Activated T-helper 17 cell treated with anti-CD3 and anti-CD28 coated beads, Interleukin-2, amount 50 U/mL, for 72 hours (primary cell): ENCODE data around the gene LIPI. TPM values are rescaled to one million over a fixed set of nuclear protein-coding genes. Genes with fewer than 3 reads are reported as not detected.
"Not testable (repeated sequence)": the region's sequence is repeated elsewhere in the genome, so short reads cannot be mapped to it uniquely, and the experiment has no call there.

Experiments
- ATAC-seq: fragments of 150-1000 bp; cut with Tn5 transposase; replicated peaks from 2 replicates; pipeline ENCODE4 v1.10.0; 2021; ENCODE audit warnings: mild to moderate bottlenecking, moderate library complexity
- H3K27ac Mint-ChIP-seq: one replicate; pipeline ENCODE4 v1.8.0; 2022; ENCODE audit warnings: mixed read lengths
- H3K27me3 Mint-ChIP-seq: one replicate; pipeline ENCODE4 v1.8.0; 2022; ENCODE audit warnings: mixed read lengths
- H3K36me3 Mint-ChIP-seq: one replicate; pipeline ENCODE4 v1.8.0; 2022; ENCODE audit warnings: low read depth, mild to moderate bottlenecking, mixed read lengths
- H3K4me1 Mint-ChIP-seq: one replicate; pipeline ENCODE4 v1.8.0; 2022; ENCODE audit warnings: mixed read lengths
- H3K4me3 Mint-ChIP-seq: one replicate; pipeline ENCODE4 v1.8.0; 2022; ENCODE audit warnings: mild to moderate bottlenecking, mixed read lengths
- H3K9me3 Mint-ChIP-seq: one replicate; pipeline ENCODE4 v1.8.0; 2022; ENCODE audit warnings: mixed read lengths
- total RNA-seq, 2 donors: library from RNA; stranded (reverse); gene quantifications; one replicate each; pipeline ENCODE4 v1.2.3, GENCODE V29; 2022

The LIPI gene
- total RNA-seq, 2 donors from 2014 or later: not detected

- Mint-ChIP-seq H3K9me3 (no peaks in the 10 kb centered on the region), H3K4me3 (no peak overlapping the region), H3K36me3 (no peaks in the 10 kb centered on the region), H3K4me1 (no peaks in the 10 kb centered on the region), H3K27me3 (peaks cover 13% of the 10 kb centered on the region), H3K27ac (no peak overlapping the region)
- no peak for ATAC-seq
These were observed 2.4 kb upstream of the LIPI start for GRCh38 chr21:14213164-14213563.

DNA sequence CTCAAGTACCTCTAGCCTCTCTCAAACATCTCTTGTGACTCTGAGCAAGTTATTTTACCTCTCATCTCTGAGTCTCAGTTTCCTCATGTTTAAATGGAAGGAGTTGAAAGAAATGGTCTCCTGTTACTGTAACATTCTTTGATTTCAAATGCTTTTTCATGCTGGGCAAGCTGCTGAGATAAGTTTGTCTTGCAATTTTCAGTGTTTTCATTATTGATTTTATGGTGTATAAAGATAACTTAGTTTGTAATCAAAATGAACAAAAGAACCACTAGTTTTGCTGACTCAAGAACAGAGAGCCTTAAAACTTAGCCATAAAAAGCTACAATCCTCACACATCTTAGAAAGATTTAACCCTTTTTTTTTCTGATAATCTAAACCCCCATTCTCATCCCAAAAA lies 4.5 kb downstream of the LIPI start:
- Mint-ChIP-seq H3K27me3 (peaks cover 4% of the 10 kb centered on the region), H3K36me3 (no peaks in the 10 kb centered on the region), H3K9me3 (no peaks in the 10 kb centered on the region), H3K27ac (no peak overlapping the region), H3K4me3 (no peak overlapping the region), H3K4me1 (no peaks in the 10 kb centered on the region)
- no peak for ATAC-seq

GRCh38 chr21:14166463-14167223 lies 44.1 kb downstream of the LIPI start:
- H3K4me3 Mint-ChIP-seq, H3K36me3 Mint-ChIP-seq, H3K27me3 Mint-ChIP-seq, H3K4me1 Mint-ChIP-seq, H3K9me3 Mint-ChIP-seq, H3K27ac Mint-ChIP-seq, ATAC-seq: not testable (repeated sequence)

DNA sequence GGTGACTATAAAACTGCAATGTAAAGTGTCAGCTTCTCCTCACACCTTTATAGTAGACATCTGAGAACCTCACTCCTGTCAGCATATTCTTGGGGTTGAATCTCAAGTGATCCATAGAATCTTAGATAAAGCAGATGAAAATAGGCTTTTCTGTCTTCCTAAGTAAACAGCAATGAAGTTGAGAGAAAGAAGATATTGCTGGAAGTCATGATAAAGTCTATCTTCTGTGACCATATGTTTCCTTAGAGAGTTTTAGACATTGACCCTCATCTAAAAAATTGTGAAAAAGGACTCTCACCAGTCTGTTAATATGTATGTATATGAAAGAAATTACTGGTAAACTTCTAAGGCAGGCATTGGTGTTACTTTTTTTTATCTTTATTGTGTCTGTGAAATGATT lies 66.8 kb downstream of the LIPI start:
- no peaks in the 10 kb centered on the region for H3K9me3 Mint-ChIP-seq
- ATAC-seq: no peak
- H3K27ac Mint-ChIP-seq: no peak overlapping the region
- H3K27me3 Mint-ChIP-seq: peaks cover 6% of the 10 kb centered on the region
- no peaks in the 10 kb centered on the region for H3K4me1 Mint-ChIP-seq
- no peaks in the 10 kb centered on the region for H3K36me3 Mint-ChIP-seq
- no peak overlapping the region for H3K4me3 Mint-ChIP-seq

GRCh38 chr21:14124266-14124665 lies 86.5 kb downstream of the LIPI start:
- Mint-ChIP-seq H3K4me1 (peaks cover 6% of the 10 kb centered on the region), H3K27ac (no peak overlapping the region), H3K4me3 (no peak overlapping the region), H3K27me3 (peaks cover 5% of the 10 kb centered on the region), H3K9me3 (peaks cover 7% of the 10 kb centered on the region), H3K36me3 (no peaks in the 10 kb centered on the region)
- no peak for ATAC-seq

DNA sequence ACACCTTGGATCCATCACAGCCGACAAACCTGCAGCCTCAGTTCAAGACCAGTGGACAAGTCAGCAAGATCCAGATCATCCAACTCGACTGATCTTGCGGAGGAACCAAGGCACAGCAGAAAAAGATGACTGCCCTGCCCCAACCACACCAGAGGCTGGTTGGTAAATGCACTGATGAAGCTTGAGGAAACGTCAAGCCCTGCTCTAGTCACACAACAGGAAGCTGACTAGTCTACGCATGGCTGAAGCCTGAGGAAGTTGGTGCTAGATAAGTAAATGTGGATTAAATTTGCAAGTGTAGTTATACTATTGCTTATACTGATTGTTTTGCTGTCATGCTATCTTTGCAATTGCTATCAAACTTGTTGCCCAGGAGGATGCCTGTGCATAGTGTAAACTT lies 89.0 kb downstream of the LIPI start:
- Mint-ChIP-seq H3K9me3 (peaks cover 7% of the 10 kb centered on the region), H3K36me3 (no peaks in the 10 kb centered on the region), H3K4me3 (no peak overlapping the region), H3K27me3 (peaks cover under 1% of the 10 kb centered on the region), H3K27ac (no peak overlapping the region), H3K4me1 (peaks cover 6% of the 10 kb centered on the region)
- no peak for ATAC-seq

DNA sequence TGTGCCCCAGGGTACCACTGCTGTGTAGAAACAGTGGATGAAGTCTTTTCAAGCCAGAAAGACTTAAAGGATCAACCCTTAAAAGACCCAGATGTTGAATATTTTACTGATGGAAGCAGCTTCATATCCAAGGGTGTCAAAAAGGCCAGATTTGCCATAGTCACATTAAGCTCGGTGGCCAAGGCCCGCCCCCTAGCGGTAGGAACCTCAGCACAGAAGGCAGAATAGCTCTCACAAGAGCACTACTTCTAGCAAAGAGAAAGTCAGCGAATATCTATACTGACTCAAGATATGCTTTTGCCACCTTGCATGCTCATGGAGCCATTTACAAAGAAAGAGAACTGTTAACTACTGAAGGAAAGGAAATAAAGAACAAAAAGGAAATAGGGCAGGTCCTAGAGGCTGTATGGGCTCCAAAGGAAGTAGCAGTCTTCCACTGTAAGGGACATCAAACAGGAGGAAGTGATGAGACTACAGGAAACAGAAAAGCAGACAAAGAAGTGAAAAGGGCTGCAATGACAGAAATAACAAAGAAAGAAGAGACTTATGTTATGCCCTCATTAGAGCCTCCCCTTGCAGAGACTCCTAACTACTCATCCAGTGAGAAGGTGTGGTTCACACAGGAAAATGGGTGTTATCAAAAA lies 90.5 kb downstream of the LIPI start:
- Mint-ChIP-seq H3K4me1 (peaks cover 11% of the 10 kb centered on the region), H3K4me3 (no peak overlapping the region), H3K9me3 (peaks cover 7% of the 10 kb centered on the region), H3K27ac (no peak overlapping the region), H3K36me3 (no peaks in the 10 kb centered on the region), H3K27me3 (no peaks in the 10 kb centered on the region)
- peak; percentile 60 for ATAC-seq

GRCh38 chr21:14119038-14119437 lies 91.7 kb downstream of the LIPI start:
- no peak for ATAC-seq
- H3K9me3 Mint-ChIP-seq: peaks cover 5% of the 10 kb centered on the region
- no peak overlapping the region for H3K4me3 Mint-ChIP-seq
- H3K36me3 Mint-ChIP-seq: no peaks in the 10 kb centered on the region
- no peaks in the 10 kb centered on the region for H3K27me3 Mint-ChIP-seq
- no peak overlapping the region for H3K27ac Mint-ChIP-seq
- peaks cover 11% of the 10 kb centered on the region for H3K4me1 Mint-ChIP-seq

DNA sequence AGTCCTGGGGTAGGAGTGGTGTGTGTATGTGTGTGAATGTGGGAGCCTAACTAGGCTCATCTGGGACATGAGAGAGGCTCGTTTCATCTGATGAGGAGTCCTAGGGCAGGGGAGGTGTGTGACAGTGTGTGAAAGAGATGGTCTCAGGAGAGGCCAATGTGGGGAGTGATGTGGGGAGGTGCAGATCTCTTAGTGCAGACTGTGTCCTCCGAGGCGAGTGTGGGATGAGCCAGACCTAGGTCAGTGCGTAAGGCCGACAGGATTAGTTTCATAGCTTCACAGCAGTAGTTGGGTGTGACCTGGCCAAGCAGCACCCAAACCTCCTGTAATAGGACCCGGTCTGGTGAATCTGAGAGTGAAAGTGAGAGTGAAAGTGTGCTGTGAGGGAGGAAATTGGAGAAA lies 94.7 kb downstream of the LIPI start:
- H3K36me3 Mint-ChIP-seq: no peaks in the 10 kb centered on the region
- peaks cover 11% of the 10 kb centered on the region for H3K4me1 Mint-ChIP-seq
- H3K9me3 Mint-ChIP-seq: peaks cover 4% of the 10 kb centered on the region
- no peak for ATAC-seq
- no peak overlapping the region for H3K4me3 Mint-ChIP-seq
- no peak overlapping the region for H3K27ac Mint-ChIP-seq
- H3K27me3 Mint-ChIP-seq: no peaks in the 10 kb centered on the region

DNA sequence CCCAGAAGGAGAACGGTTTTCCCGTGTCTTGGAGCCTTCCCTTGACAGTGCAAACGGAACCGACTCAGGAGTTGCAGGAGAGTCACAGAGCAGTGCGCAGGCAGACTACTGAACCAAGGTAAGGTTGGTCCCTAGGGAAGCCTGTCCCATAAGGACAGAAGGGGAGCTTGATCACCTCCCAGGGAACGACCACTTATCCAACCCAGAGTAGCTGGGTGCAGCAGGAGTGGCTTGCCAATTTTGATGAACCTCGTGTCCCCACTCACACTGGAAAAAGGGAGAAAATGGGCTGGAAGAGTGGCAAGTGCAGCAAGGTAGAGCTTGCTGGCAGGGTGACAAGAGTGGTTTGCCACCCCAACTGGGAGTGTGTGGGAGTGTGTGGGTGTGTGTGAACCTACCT lies 95.1 kb downstream of the LIPI start:
- Mint-ChIP-seq H3K4me3 (no peak overlapping the region), H3K9me3 (peaks cover 4% of the 10 kb centered on the region), H3K36me3 (no peaks in the 10 kb centered on the region), H3K4me1 (peaks cover 11% of the 10 kb centered on the region), H3K27ac (no peak overlapping the region), H3K27me3 (no peaks in the 10 kb centered on the region)
- ATAC-seq: no peak

DNA sequence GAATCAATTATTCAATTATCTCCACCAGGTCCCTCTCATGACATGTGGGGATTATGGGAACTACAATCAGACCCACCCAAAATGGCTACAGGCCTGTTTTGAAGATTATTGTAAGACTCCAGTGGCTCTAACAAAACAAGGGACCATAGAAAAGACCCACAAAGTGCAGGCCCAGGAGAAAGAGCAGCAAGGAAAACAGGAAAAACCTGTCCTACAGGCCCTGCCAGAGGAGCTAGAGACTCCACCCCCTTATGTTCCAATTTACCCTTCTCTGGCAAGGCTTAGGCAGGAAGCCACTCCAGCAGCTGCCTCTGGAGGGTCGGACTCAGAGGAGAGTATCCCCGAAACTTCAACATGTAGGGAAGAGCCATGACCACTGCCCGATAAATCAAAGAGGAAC lies 96.5 kb downstream of the LIPI start:
- H3K27me3 Mint-ChIP-seq: no peaks in the 10 kb centered on the region
- no peak for ATAC-seq
- H3K4me3 Mint-ChIP-seq: no peak overlapping the region
- peaks cover 6% of the 10 kb centered on the region for H3K4me1 Mint-ChIP-seq
- H3K9me3 Mint-ChIP-seq: peaks cover 4% of the 10 kb centered on the region
- no peaks in the 10 kb centered on the region for H3K36me3 Mint-ChIP-seq
- no peak overlapping the region for H3K27ac Mint-ChIP-seq

DNA sequence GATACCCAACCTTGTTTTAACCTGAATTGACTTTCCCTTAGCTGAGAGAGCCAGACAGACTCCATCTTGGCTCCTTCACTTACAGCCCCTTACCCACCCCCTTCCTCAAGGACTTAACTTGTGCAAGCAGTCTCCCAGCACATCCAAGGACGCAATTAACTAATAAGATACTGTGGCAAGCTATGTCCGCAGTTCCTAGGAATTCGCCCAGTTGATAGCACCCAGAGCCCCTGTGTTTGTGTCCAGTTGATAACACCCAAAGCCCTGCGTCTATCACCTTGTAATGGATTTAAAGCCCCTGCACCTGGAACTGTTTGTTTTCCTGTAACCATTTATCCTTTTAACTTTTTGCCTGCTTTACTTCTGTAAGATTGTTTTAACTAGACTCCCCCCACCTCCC lies 106.2 kb downstream of the LIPI start:
- not testable (repeated sequence) for H3K27ac Mint-ChIP-seq, H3K4me1 Mint-ChIP-seq, H3K27me3 Mint-ChIP-seq, H3K4me3 Mint-ChIP-seq, ATAC-seq, H3K9me3 Mint-ChIP-seq, H3K36me3 Mint-ChIP-seq

- H3K4me3 Mint-ChIP-seq: no peak overlapping the region
- H3K27ac Mint-ChIP-seq: no peak overlapping the region
- H3K4me1 Mint-ChIP-seq: no peaks in the 10 kb centered on the region
- no peaks in the 10 kb centered on the region for H3K36me3 Mint-ChIP-seq
- peaks cover 5% of the 10 kb centered on the region for H3K9me3 Mint-ChIP-seq
- no peaks in the 10 kb centered on the region for H3K27me3 Mint-ChIP-seq
- ATAC-seq: no peak
These were observed 111.2 kb downstream of the LIPI start for GRCh38 chr21:14099570-14099969.

GRCh38 chr21:14097881-14098499 lies 112.8 kb downstream of the LIPI start:
- no peak overlapping the region for H3K4me3 Mint-ChIP-seq
- H3K27ac Mint-ChIP-seq: no peak overlapping the region
- H3K4me1 Mint-ChIP-seq: no peaks in the 10 kb centered on the region
- peaks cover 5% of the 10 kb centered on the region for H3K9me3 Mint-ChIP-seq
- no peak for ATAC-seq
- no peaks in the 10 kb centered on the region for H3K27me3 Mint-ChIP-seq
- no peaks in the 10 kb centered on the region for H3K36me3 Mint-ChIP-seq

GRCh38 chr21:14096577-14096976 lies 114.2 kb downstream of the LIPI start:
- Mint-ChIP-seq H3K9me3 (peaks cover 5% of the 10 kb centered on the region), H3K4me3 (no peak overlapping the region), H3K4me1 (no peaks in the 10 kb centered on the region), H3K27me3 (no peaks in the 10 kb centered on the region), H3K27ac (no peak overlapping the region), H3K36me3 (no peaks in the 10 kb centered on the region)
- ATAC-seq: no peak
